HG03457 (cell line): ENCODE data around the gene NOC2L.

Experiments used
- ATAC-seq: cut with Tn5 transposase; IDR thresholded peaks from one replicate; pipeline ENCODE4 v1.9.1; 2021; ENCODE audit warnings: moderate number of reproducible peaks; ENCODE audit not compliant: unreplicated experiment

Gene NOC2L

GRCh38 chr1:975896-976683, 17.0 kb upstream of the NOC2L start:
- ATAC-seq: no peak

DNA sequence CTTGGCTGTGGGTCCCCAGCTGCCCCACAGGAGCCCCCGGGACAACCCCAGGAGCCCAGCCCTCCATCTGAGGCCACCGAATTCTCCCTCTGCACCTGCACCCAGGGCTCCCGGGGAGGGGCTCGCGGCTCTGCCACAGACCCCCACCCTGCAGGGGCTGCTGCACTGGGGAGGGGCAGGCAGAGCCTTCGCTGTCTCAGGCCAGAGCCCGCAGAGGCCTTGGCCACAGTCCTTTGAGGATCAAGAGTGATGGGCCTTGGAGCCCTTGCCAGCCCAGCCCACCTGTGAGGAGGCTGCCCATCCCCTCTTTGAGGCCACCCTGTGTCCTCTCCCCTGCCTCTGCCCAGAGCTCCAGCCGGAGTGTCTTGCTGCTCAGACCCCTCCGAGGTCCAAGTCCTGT, 16.3 kb upstream of the NOC2L start:
- ATAC-seq: no peak

DNA sequence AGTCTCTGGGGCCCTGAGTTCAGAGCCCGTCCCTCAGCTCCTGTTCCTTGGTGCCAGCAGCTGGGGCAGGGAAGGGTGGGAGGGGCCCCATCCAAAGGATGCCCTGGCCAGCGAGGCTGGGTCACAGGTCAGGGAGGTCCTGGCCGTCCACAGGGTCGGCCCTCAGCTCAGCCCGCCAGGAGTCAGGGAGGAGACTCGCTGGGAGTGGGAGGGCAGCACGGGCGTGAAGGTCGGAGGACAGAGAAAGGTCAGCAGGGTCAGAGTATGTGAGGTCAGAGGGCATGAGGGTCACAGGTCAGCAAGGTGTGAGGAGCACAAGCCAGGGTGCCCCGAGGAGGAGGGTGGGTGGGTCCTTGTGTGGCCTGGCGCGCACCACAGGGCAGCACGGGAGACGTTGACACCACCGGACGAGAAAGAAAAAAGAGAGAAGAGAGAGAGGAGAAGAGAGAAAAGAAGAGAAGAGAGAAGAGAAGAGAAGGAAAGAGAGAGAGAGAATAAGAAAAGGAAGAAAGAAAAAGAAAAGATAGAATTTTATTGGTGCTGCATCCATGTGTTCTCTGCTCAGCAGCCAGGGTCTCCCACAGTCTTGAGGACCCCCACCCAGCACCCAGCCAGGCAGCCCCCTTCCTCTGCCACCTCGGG, 15.8 kb upstream of the NOC2L start:
- no peak for ATAC-seq

GRCh38 chr1:974293-974640, 15.2 kb upstream of the NOC2L start:
- ATAC-seq: no peak

- ATAC-seq: no peak
Measured at GRCh38 chr1:973459-974292, 14.6 kb upstream of the NOC2L start.

- no peak for ATAC-seq
Measured at GRCh38 chr1:972726-973458, 13.8 kb upstream of the NOC2L start.

- no peak for ATAC-seq
Measured at GRCh38 chr1:971751-972506, 12.9 kb upstream of the NOC2L start.

GRCh38 chr1:970973-971730, 12.1 kb upstream of the NOC2L start:
- no peak for ATAC-seq

- no peak for ATAC-seq
Measured at GRCh38 chr1:970242-970972, 11.4 kb upstream of the NOC2L start.

- ATAC-seq: no peak
Measured at GRCh38 chr1:969260-969855, 10.3 kb upstream of the NOC2L start.

DNA sequence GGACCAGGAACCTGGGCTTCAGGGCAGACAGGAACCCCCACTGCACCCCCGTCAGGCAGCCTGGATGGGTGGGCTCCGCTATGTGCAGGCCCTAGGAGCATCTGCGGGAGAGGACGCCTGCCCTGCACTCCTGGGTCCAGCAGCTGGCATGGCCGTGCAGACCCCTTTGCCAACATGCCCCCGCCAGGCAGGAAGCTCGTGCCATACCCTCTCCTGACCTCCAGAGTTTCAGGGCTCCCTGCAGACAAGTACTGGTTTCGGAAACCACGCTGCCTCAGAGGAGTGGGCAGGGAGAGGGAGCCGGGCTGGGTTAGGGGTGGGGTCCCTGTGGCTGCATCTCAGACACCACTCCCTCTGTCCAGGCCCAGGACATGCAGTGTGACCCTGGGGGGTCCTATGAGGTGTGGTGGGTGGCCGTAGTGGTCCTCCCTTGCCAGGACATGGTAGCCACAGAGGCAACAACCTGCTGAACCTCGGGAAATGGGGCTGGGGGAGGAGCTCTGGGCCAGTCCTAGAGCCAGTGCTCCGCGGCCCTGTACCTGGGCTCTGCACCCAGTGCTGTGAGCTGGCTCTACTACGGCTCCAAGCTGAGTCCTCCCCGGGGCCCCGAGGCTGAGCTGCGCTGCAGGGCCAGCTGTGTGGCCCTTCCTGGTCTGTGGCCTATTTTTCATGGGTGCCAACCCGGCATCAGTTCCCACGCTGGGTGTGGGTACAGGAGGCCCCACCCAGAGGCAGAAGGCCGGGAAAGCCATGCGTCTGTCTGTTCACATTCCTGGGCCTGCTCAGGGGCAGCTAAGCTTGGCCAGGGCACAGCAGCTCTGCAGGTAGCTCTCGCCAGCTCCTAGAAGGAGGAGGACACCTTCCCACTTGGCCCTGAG, 8.6 kb upstream of the NOC2L start:
- ATAC-seq: no peak

GRCh38 chr1:966704-967300, 7.7 kb upstream of the NOC2L start:
- no peak for ATAC-seq

GRCh38 chr1:966135-966703, 7.2 kb upstream of the NOC2L start, which contains the start of gene PLEKHN1:
Gene PLEKHN1 (plus strand): TSS chr1:966482. CDS start chr1:966532, 50 bp downstream.
- ATAC-seq: no peak

DNA sequence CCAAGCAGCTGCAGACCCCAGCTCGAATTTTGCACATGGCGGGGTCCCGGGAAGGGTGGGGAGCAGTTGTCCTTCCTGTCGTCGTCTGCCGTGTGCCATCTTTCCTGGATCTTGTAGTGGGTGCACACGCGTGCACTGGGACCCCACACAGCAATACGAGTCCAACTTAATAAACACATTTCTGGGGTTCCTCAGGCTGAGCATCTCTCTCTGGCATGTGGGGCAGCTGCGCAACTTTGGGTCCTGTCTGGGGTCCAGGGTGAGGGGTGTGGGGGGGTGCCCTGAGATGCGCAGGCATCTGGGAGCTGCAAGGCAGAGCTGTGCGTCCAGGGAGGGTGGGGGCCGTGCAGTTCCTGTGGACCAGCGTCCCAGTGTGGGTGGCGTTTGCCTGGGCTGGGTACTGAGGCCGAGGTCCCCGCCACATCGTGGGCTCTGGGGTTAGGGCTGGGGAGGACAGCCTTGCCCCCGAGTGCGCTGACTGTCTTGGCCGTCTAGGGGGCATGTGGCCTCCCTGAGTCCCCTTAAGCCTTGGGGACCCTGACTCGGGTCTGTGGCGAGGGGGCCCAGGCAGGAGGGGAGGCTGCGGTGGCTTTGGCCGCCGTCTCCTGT, 6.6 kb upstream of the NOC2L start:
- ATAC-seq: no peak

DNA sequence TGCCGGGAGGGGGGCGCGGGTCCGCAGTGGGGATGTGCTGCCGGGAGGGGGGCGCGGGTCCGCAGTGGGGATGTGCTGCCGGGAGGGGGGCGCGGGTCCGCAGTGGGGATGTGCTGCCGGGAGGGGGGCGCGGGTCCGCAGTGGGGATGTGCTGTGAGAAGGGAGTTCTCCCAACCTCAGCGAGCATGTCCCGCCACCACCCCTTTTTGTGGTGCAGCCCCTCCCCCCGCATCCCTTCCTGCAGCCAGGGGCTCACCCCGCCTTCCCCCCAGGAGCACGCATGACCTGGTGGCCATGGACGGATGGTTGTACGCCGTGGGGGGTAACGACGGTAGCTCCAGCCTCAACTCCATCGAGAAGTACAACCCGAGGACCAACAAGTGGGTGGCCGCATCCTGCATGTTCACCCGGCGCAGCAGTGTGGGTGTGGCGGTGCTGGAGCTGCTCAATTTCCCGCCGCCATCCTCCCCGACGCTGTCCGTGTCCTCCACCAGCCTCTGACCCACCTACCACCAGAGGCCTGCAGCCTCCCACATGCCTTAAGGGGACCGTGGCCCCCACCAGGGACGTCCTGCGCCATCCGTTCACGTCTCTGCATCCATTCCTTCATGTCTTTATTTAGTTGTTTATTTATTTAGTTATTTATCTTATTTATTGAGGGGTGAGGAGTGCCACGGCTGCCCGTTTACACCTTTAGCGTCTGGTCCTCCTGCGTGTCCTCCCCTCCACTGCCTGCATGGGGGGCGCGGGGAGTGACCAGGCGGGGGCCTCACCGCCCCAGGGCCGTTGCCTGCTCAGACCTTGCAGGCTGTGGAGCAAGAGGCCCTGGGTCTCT, 5.9 kb upstream of the NOC2L start:
- ATAC-seq: no peak
